PC-9 (cell line): ENCODE measurements around the gene EPHX1. TPM values are rescaled to one million over a fixed set of nuclear protein-coding genes. Genes with fewer than 3 reads are reported as not detected.

Experiments
- BruUV-seq: library from RNA; stranded (reverse); fragments of 400-500 nt; replicated peaks from 2 replicates; lab custom pipeline; 2021; lab: Mats Ljungman, UMichigan
- CTCF ChIA-PET: fragments of 300-600 bp; sonication (Branson Sonifier 250); formaldehyde crosslinking; loops from one replicate; lab custom pipeline; 2022; ENCODE audit warnings: antibody characterized with exemption; lab: Charles Lee
- POLR2A ChIA-PET: fragments of 300-600 bp; sonication (Branson Sonifier 250); formaldehyde crosslinking; loops from one replicate; lab custom pipeline; 2022; ENCODE audit warnings: antibody characterized with exemption; ENCODE audit not compliant: unreplicated experiment; lab: Charles Lee
- DNase-seq, 2 experiments: peaks; one replicate each; pipeline versions ENCODE4 v3.0.0 to v3.0.0-alpha.2; 2015 to 2022; ENCODE audit warnings: mixed read lengths in 1 of 2
- H2AFZ ChIP-seq: fragments of 200-600 bp; sonication (generic); 2 replicates; pipeline ENCODE4 v1.8.1; 2017; ENCODE audit warnings: antibody characterized with exemption
- H3F3A ChIP-seq: fragments of 200-600 bp; sonication (generic); 2 replicates; pipeline ENCODE4 v1.8.1; 2017; ENCODE audit warnings: antibody characterized with exemption, mild to moderate bottlenecking, low read depth; ENCODE audit not compliant: insufficient read depth
- H3K27ac ChIP-seq: fragments of 200-600 bp; sonication (generic); 2 replicates; pipeline ENCODE4 v1.6.1; 2016; ENCODE audit warnings: mixed run types
- H3K27me3 ChIP-seq: fragments of 200-600 bp; sonication (generic); 2 replicates; pipeline ENCODE4 v1.6.1; 2016; ENCODE audit warnings: low read depth, mixed run types; ENCODE audit not compliant: insufficient read depth
- H3K36me3 ChIP-seq: fragments of 200-600 bp; sonication (generic); 2 replicates; pipeline ENCODE4 v1.6.1; 2016; ENCODE audit warnings: low read depth, mixed run types
- H3K4me1 ChIP-seq: fragments of 200-600 bp; sonication (generic); replicated peaks from 2 replicates; pipeline ENCODE4 v1.6.1; 2016; ENCODE audit warnings: mixed run types; ENCODE audit not compliant: insufficient read depth
- H3K4me2 ChIP-seq: fragments of 200-600 bp; sonication (generic); 2 replicates; pipeline ENCODE4 v1.6.1; 2017; ENCODE audit warnings: mixed run types
- H3K4me3 ChIP-seq: fragments of 200-600 bp; sonication (generic); 2 replicates; pipeline ENCODE4 v1.6.1; 2016; ENCODE audit warnings: mixed run types
- H3K79me2 ChIP-seq: fragments of 200-600 bp; sonication (generic); 2 replicates; pipeline ENCODE4 v1.6.1; 2017; ENCODE audit warnings: low read depth, mixed run types
- H3K9me2 ChIP-seq: fragments of 200-600 bp; sonication (generic); 2 replicates; pipeline ENCODE4 v1.8.1; 2017; ENCODE audit warnings: mild to moderate bottlenecking; ENCODE audit not compliant: insufficient read depth
- H3K9me3 ChIP-seq: fragments of 200-600 bp; sonication (generic); 2 replicates; pipeline ENCODE4 v1.8.1; 2016; ENCODE audit warnings: low read depth; ENCODE audit not compliant: insufficient read depth
- H4K20me1 ChIP-seq: fragments of 200-600 bp; sonication (generic); 2 replicates; pipeline ENCODE4 v1.8.1; 2017; ENCODE audit not compliant: insufficient read depth
- CTCF ChIP-seq: fragments of 200-600 bp; sonication (generic); conservative IDR thresholded peaks from 2 replicates; pipeline ENCODE4 v1.6.1; 2017; ENCODE audit warnings: mixed run types, antibody characterized with exemption, mild to moderate bottlenecking, moderate library complexity
- EZH2 ChIP-seq: fragments of 200-600 bp; sonication (generic); IDR thresholded peaks from 2 replicates; pipeline ENCODE4 v1.8.0; 2017; ENCODE audit warnings: antibody characterized with exemption, low read depth
- intact Hi-C: fragments of 100-400 bp; cut with micrococcal nuclease; formaldehyde crosslinking; loops from one replicate; pipeline ENCODE4 v1.10.0; 2022; ENCODE audit not compliant: unreplicated experiment
- total RNA-seq: library from RNA; stranded (reverse); gene quantifications from 2 replicates; pipeline ENCODE4 v1.2.3, GENCODE V29; 2021

The EPHX1 gene
- total RNA-seq, 1 experiment from 2014 or later, result 313 TPM

- ChIA-PET POLR2A (no interaction called here), CTCF (interaction anchor here (0.6 kb wide), 1 partner anchor 15 kb away, joined by 3 read pairs; the partner anchor contains the start of gene TMEM63A)
- Histone ChIP-seq H3K79me2 (no peaks in the 10 kb centered on the region), H3K36me3 (peaks cover 36% of the 10 kb centered on the region), H3F3A (peaks cover 22% of the 10 kb centered on the region), H2AFZ (no peak overlapping the region), H3K9me2 (no peaks in the 10 kb centered on the region), H3K4me3 (no peak overlapping the region), H3K27me3 (no peaks in the 10 kb centered on the region), H3K9me3 (no peaks in the 10 kb centered on the region), H4K20me1 (no peaks in the 10 kb centered on the region), H3K27ac (no peak overlapping the region), H3K4me2 (no peak overlapping the region), H3K4me1 (peaks cover 18% of the 10 kb centered on the region)
- intact Hi-C loops, result no loop called here
- BruUV-seq, result no TSS peak
- TF ChIP-seq CTCF (no peak), EZH2 (no peak)
- DNase-seq, result no peak
Measured at GRCh38 chr1:225866981-225867380, 57.1 kb downstream of the EPHX1 start.

GRCh38 chr1:225868631-225869330 is 58.9 kb downstream of the EPHX1 start:
- Histone ChIP-seq H3K9me3 (no peaks in the 10 kb centered on the region), H3K79me2 (peaks cover 10% of the 10 kb centered on the region), H3K4me3 (no peak overlapping the region), H2AFZ (no peak overlapping the region), H3F3A (peaks cover 31% of the 10 kb centered on the region), H3K36me3 (peaks cover 33% of the 10 kb centered on the region), H3K4me1 (peaks cover 34% of the 10 kb centered on the region), H4K20me1 (no peaks in the 10 kb centered on the region), H3K27me3 (no peaks in the 10 kb centered on the region), H3K4me2 (no peak overlapping the region), H3K9me2 (no peaks in the 10 kb centered on the region), H3K27ac (no peak overlapping the region)
- ChIA-PET CTCF (no interaction called here), POLR2A (no interaction called here)
- no peak for DNase-seq
- intact Hi-C loops, result no loop called here
- TF ChIP-seq EZH2 (no peak), CTCF (no peak)
- BruUV-seq, result no TSS peak

- peak overlapping the region; percentile 36 for H3K27ac ChIP-seq
- POLR2A ChIA-PET, result no interaction called here
Measured at GRCh38 chr1:225870911-225871310, 61.0 kb downstream of the EPHX1 start.

More at GRCh38 chr1:225870911-225871310, 61.0 kb downstream of the EPHX1 start:
- no TSS peak for BruUV-seq
- H3K4me1 ChIP-seq, result peaks cover 53% of the 10 kb centered on the region
- no peaks in the 10 kb centered on the region for H3K9me3 ChIP-seq
- CTCF ChIA-PET, result no interaction called here
- H3K4me2 ChIP-seq, result 0 out of 2 replicates have a peak overlapping the region, but pooled peaks have one; percentile 31
- peaks cover 18% of the 10 kb centered on the region for H3K79me2 ChIP-seq
- TF ChIP-seq CTCF (no peak), EZH2 (no peak)
- intact Hi-C loops, result no loop called here
- no peaks in the 10 kb centered on the region for H3K9me2 ChIP-seq
- no peak overlapping the region for H2AFZ ChIP-seq
- H4K20me1 ChIP-seq, result no peaks in the 10 kb centered on the region
- DNase-seq, result no peak
- no peak overlapping the region for H3K4me3 ChIP-seq
- H3F3A ChIP-seq, result peaks cover 46% of the 10 kb centered on the region
- H3K36me3 ChIP-seq, result peaks cover 33% of the 10 kb centered on the region
- no peaks in the 10 kb centered on the region for H3K27me3 ChIP-seq
